HepG2 (cell line): ENCODE results near the gene TMEM98. TPM values are rescaled to one million over a fixed set of nuclear protein-coding genes. Genes with fewer than 3 reads are reported as not detected.
A peak's percentile ranks its signal among the peaks of the same experiment; 100 is the strongest.

Source experiments
- ATRX ChIP-seq: sonication (generic); formaldehyde crosslinking; IDR thresholded peaks from 2 replicates; pipeline ENCODE4 v1.4.0; 2020; ENCODE audit warnings: missing genetic modification reagents, borderline replicate concordance
- CCAR2 ChIP-seq: fragments of 200-400 bp; formaldehyde crosslinking; optimal IDR thresholded peaks from 2 replicates; pipeline ENCODE3; 2018; ENCODE audit warnings: low read depth, mild to moderate bottlenecking, low read length, moderate library complexity
- GABPA ChIP-seq, 2 experiments: IDR thresholded peaks; 2 replicates each; pipeline ENCODE4 v1.6.1; 2011 to 2016; ENCODE audit warnings: low read depth in 2 of 2, low read length in 1 of 2, missing biosample characterization in 1 of 2, missing genetic modification characterization in 1 of 2
- HOXA3 ChIP-seq: sonication (generic); formaldehyde crosslinking; IDR thresholded peaks from 2 replicates; pipeline ENCODE4 v1.5.0; 2020; ENCODE audit warnings: missing genetic modification reagents
- MIXL1 ChIP-seq: IDR thresholded peaks from 2 replicates; pipeline ENCODE4 v1.6.1; 2016
- MTA3 ChIP-seq: sonication (generic); formaldehyde crosslinking; IDR thresholded peaks from 2 replicates; pipeline ENCODE4 v1.4.0; 2020; ENCODE audit warnings: missing genetic modification reagents
- PRDM15 ChIP-seq: sonication (generic); formaldehyde crosslinking; IDR thresholded peaks from 2 replicates; pipeline ENCODE4 v1.4.0; 2020; ENCODE audit warnings: missing genetic modification reagents
- RELA ChIP-seq: sonication (generic); formaldehyde crosslinking; IDR thresholded peaks from 2 replicates; pipeline ENCODE4 v1.4.0; 2020; ENCODE audit warnings: missing genetic modification reagents
- SATB2 ChIP-seq: sonication (generic); formaldehyde crosslinking; IDR thresholded peaks from 2 replicates; pipeline ENCODE4 v1.5.0; 2020; ENCODE audit warnings: missing genetic modification reagents
- SIN3B ChIP-seq: fragments of 150-350 bp; IDR thresholded peaks from 2 replicates; pipeline ENCODE4 v1.6.1; 2014; ENCODE audit warnings: low read length
- SOX5 ChIP-seq: IDR thresholded peaks from 2 replicates; pipeline ENCODE4 v1.6.1; 2016; ENCODE audit warnings: borderline replicate concordance
- SRF ChIP-seq: IDR thresholded peaks from 2 replicates; pipeline ENCODE4 v1.6.1; 2011; ENCODE audit warnings: mild to moderate bottlenecking, low read depth, low read length, moderate library complexity
- STAT5B ChIP-seq: sonication (generic); formaldehyde crosslinking; IDR thresholded peaks from 2 replicates; pipeline ENCODE4 v1.4.0; 2020; ENCODE audit warnings: missing genetic modification reagents
- TARDBP ChIP-seq: sonication (generic); formaldehyde crosslinking; IDR thresholded peaks from 2 replicates; pipeline ENCODE4 v1.8.0; 2022; ENCODE audit warnings: mild to moderate bottlenecking, missing genetic modification reagents
- ZFP91 ChIP-seq: sonication (generic); formaldehyde crosslinking; IDR thresholded peaks from 2 replicates; pipeline ENCODE4 v1.9.0; 2022; ENCODE audit warnings: missing genetic modification reagents, mild to moderate bottlenecking, borderline replicate concordance
- ZMYM4 ChIP-seq: sonication (generic); formaldehyde crosslinking; IDR thresholded peaks from 2 replicates; pipeline ENCODE4 v1.8.1; 2023; ENCODE audit warnings: mild to moderate bottlenecking, missing genetic modification reagents
- ZNF354B ChIP-seq: sonication (generic); formaldehyde crosslinking; IDR thresholded peaks from 2 replicates; pipeline ENCODE4 v1.8.0; 2022; ENCODE audit warnings: mild to moderate bottlenecking, missing genetic modification reagents
- ZNF431 ChIP-seq: sonication (generic); formaldehyde crosslinking; IDR thresholded peaks from 2 replicates; pipeline ENCODE4 v1.9.0; 2022; ENCODE audit warnings: missing genetic modification reagents, low read depth, mild to moderate bottlenecking, borderline replicate concordance
- ZNF496 ChIP-seq: sonication (generic); formaldehyde crosslinking; IDR thresholded peaks from 2 replicates; pipeline ENCODE4 v1.8.1; 2023; ENCODE audit warnings: mild to moderate bottlenecking, moderate library complexity, missing genetic modification reagents; ENCODE audit not compliant: insufficient replicate concordance
- ZNF781 ChIP-seq: sonication (generic); formaldehyde crosslinking; IDR thresholded peaks from 2 replicates; pipeline ENCODE4 v1.5.1; 2020; ENCODE audit warnings: borderline replicate concordance, mild to moderate bottlenecking, missing genetic modification reagents; ENCODE audit errors: not compliant biosample characterization
- polyA plus RNA-seq, 8 experiments: library from polyadenylated mRNA; depleted of rRNA in 3 of 8; stranded (reverse) in 7 of 8; unstranded in 1 of 8; fragments of >200 nt; fragmentation: Illumina TruSeq in 4 of 8; extraction: Trizol in 4 of 8; gene quantifications; 2 replicates each; pipeline versions ENCODE4 v1.2.1 to v1.2.3, GENCODE V29; 2011 to 2016; ENCODE audit warnings: low read depth in 4 of 8, missing spikeins in 1 of 8, mixed read lengths in 1 of 8; ENCODE audit not compliant: insufficient read depth in 1 of 8
- total RNA-seq, 5 experiments: library from RNA; depleted of rRNA; stranded (reverse); fragments of >200 nt; fragmentation: Illumina TruSeq; extraction: Trizol; gene quantifications; 2 replicates each; pipeline ENCODE4 v1.2.3, GENCODE V29; 2016; ENCODE audit warnings: low read depth in 1 of 5
- TF ChIP-seq, protein P1 (sequence below): sonication (generic); formaldehyde crosslinking; IDR thresholded peaks from 2 replicates; pipeline ENCODE4 v1.4.0; 2020; ENCODE audit warnings: missing genetic modification reagents
- TF ChIP-seq, protein P2 (sequence below): sonication (generic); formaldehyde crosslinking; IDR thresholded peaks from 2 replicates; pipeline ENCODE4 v1.5.0; 2020; ENCODE audit warnings: mild to moderate bottlenecking, low read depth, missing genetic modification reagents, borderline replicate concordance

The TMEM98 gene
- total and polyA plus RNA-seq, 2 of the 13 experiments (the other 11 are each of a cell fraction or from before 2014, with no cell fraction given) = 103 to 175 TPM

DNA sequence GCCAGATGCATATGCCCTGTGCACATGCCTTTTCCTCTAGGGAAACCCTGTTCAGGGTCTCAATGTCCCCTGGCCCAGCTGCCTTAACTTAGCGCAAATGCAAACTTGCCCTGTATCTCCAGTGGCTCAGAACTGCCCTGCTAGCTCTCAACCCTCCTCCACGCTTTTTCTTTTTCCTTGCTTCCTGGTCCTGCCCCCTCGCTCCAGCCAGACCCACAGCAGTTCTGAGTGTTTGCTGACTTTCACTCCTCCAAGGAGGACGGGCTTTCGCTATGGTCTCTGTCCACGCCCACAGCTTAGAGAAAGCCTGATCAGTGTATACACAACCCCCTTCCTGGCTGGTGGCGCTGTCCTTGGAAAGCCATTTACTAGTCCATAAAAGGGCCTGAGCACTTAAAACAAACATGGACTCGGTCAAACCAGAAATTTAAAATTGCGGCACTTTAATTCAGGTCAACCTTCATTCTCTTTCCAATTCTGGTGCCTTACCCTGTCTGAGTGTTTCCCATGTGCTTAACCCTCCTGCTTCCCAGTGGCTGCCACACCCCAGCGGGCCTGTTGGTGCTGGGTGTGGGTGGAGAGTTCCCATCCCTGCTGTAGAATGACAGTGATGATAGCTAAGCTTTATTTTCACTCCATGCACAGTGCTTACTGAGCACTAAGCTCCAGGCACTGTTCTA lies 15.6 kb upstream of the TMEM98 start (continued):
- TF ChIP-seq ZFP91 (CRISPR knock-in tag) (peak; percentile 25; the same call in 1 of the 2 replicates), STAT5B (CRISPR knock-in tag) (no peak), SATB2 (CRISPR knock-in tag) (no peak), MTA3 (CRISPR knock-in tag) (no peak), GABPA (IDR thresholded peaks at IDR 0.05; ENCODE audit: low read depth, low read length) (no peak), GABPA (CRISPR knock-in tag; IDR thresholded peaks at IDR 0.05; ENCODE audit: low read depth) (no peak), CCAR2 (no peak), ATRX (CRISPR knock-in tag) (no peak), RELA (no peak), ZNF431 (no peak), SOX5 (0 out of 2 replicates have a peak, but pooled peaks have one; percentile 8), ZMYM4 (CRISPR knock-in tag) (0 out of 2 replicates have a peak, but pooled peaks have one; percentile 32), TARDBP (0 out of 2 replicates have a peak, but pooled peaks have one; percentile 20), SRF (peak; percentile 92), HOXA3 (no peak), ZNF354B (CRISPR knock-in tag) (no peak), MIXL1 (CRISPR knock-in tag) (0 out of 2 replicates have a peak, but pooled peaks have one; percentile 36), ZNF781 (CRISPR knock-in tag) (no peak), ZNF496 (CRISPR knock-in tag) (no peak), SIN3B (no peak), PRDM15 (CRISPR knock-in tag) (peak; percentile 44; the same call in 1 of the 2 replicates)
- TF ChIP-seq, protein P1, sequence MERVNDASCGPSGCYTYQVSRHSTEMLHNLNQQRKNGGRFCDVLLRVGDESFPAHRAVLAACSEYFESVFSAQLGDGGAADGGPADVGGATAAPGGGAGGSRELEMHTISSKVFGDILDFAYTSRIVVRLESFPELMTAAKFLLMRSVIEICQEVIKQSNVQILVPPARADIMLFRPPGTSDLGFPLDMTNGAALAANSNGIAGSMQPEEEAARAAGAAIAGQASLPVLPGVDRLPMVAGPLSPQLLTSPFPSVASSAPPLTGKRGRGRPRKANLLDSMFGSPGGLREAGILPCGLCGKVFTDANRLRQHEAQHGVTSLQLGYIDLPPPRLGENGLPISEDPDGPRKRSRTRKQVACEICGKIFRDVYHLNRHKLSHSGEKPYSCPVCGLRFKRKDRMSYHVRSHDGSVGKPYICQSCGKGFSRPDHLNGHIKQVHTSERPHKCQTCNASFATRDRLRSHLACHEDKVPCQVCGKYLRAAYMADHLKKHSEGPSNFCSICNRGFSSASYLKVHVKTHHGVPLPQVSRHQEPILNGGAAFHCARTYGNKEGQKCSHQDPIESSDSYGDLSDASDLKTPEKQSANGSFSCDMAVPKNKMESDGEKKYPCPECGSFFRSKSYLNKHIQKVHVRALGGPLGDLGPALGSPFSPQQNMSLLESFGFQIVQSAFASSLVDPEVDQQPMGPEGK = peak; percentile 47
- TF ChIP-seq, protein P2, sequence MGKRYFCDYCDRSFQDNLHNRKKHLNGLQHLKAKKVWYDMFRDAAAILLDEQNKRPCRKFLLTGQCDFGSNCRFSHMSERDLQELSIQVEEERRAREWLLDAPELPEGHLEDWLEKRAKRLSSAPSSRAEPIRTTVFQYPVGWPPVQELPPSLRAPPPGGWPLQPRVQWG = no peak
